Measurements from ENCODE around the gene ZNF275.

DNA sequence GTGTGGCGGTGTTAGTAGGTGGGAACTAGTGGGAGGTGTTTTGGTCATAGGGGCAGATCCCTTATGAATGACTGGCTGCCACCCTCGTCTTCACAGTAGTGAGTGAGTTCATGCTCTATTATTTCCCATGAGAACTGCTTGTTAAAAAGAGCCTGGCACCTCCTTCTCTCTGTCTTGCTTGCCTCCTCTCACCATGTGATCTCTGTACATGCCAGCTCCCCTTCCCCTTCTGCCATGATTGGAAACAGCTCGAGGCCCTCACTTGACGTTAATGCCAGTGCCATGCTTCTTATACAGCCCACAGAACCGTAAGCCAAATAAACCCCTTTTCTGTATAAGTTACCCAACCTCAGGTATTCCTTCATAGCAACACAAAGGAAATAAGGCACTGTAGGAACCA, 34.1 kb upstream of the ZNF275 start:
- TF ChIP-seq POLR2A (IDR thresholded peaks at IDR 0.05) (no peak), CTCF (IDR thresholded peaks at IDR 0.05) (no peak), EP300 (IDR thresholded peaks at IDR 0.05) (no peak)

Measured in tibial nerve (tissue), 4 donors.